Stimulated activated CD8-positive, alpha-beta memory T cell treated with anti-CD3 and anti-CD28 coated beads, Interleukin-15, amount 100 ng/mL, for 24 hours (primary cell): ENCODE measurements around the gene CTBP1.
"Not testable (repeated sequence)": the region's sequence is repeated elsewhere in the genome, so short reads cannot be mapped to it uniquely, and the experiment has no call there.

Experiments used
- DNase-seq: peaks from one replicate; pipeline ENCODE4 v3.0.0-alpha.2; 2020; ENCODE audit warnings: low read depth

Gene CTBP1

DNA sequence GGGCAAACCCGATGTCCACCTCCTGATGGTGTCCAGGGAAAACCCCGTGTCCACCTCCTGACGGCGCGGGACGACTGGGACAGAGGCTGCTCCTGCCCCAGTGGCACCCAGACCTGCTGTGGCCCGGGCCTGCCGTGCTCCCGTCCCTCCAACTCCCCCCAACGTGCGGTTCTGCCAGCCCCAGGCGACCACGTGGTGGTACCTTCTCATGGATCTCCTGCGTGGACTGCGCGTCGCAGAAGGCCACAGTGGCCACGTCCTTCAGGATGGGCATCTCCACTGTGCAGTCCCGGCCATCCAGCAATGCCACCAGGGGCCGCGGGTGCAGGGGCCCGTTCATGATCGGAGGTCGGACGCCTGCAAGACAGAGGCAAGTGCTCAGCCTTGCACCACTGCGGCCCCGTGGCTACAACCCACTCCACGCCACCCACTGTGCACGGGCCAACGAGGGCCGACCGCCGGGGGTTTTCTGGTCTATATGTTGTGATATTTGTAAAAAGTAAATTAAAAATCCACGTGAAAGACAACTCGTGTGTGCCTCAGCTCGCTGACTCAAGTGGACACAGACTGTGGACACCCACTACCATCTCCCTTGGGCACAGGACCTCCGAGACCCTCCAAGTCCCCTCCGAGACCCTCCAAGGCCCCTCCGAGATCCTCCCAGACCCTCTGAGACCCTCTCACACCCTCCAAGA is 10.8 kb downstream of the CTBP1 start:
- no peak for DNase-seq

DNA sequence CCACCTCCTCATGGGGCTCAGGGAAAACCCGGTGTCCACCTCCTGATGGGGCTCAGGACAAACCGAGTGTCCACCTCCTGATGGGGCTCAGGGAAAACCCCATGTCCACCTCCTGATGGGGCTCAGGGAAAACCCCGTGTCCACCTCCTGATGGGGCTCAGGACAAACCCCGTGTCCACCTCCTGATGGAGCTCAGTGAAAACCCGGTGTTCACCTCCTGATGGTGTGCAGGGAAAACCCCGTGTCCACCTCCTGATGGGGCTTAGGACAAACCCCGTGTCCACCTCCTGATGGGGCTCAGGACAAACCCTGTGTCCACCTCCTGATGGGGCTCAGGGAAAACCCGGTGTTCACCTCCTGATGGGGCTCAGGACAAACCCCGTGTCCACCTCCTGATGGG is 11.7 kb downstream of the CTBP1 start:
- DNase-seq: not testable (repeated sequence)

DNA sequence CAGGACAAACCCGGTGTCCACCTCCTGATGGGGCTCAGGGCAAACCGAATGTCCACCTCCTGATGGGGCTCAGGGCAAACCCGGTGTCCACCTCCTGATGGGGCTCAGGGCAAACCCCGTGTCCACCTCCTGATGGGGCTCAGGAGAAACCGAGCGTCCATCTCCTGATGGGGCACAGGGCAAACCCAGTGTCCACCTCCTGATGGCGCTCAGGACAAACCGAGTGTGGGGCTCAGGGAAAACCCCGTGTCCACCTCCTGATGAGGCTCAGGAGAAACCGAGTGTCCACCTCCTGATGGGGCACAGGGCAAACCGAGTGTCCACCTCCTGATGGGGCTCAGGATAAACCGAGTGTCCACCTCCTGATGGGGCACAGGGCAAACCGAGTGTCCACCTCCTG is 12.1 kb downstream of the CTBP1 start:
- DNase-seq: not testable (repeated sequence)

DNA sequence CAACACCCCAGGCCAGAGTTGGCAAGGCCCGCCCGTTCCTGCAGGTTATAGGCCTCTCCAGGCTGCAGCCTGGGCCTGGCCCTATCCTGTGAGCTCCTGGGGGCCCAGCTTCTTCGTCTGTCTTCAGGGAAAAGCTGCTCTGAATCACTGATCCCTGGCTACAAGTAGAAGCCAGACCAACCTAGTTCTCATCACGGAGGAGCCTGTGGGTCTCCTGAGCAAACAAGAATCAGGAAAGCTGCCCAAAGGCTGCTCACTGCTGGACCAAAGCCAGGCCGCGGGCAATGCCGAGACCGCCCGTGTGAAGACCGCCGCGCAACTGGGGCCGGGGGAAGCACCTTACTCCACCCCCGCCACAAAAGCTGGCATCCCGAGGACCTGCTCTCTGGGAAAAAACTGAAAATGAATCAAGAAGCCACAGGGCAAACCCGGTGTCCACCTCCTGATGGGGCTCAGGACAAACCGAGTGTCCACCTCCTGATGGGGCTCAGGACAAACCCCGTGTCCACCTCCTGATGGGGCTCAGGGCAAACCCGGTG is 12.8 kb downstream of the CTBP1 start:
- no peak for DNase-seq

DNA sequence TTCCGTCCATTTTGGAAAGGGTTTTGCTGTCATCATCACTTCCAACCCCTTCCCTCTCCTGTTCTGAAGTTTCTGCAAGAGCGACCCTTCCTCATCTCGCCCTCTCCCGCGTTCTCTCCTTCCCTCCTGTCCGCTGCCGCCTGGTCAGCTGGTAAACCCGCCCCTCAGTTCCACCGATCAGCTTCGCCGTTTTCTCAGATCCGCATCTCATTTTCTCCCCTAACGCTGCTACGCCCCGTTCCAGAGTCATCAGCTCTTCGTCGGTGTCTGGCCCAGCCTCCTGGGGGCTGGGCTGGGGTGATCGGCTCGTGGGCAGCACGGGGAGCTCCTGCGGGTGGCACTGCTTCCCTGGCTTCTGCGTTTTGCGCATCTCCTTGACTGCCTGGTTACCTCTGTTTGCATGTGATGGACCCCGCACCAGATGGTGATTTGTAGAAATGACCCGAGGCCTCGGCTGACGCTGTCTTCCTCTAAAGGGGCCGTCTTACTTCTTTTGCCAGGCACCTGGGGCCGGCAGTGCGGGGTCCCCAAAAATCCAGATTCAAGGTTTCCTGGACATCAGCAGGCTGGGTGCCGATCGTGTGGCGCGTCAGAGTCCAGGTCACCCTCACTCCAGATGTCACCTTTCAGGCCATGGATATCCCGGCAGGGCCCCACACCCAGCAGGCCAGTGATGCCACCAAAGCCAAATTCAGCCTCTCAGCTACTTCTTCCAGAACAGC is 13.4 kb downstream of the CTBP1 start:
- DNase-seq: no peak

DNA sequence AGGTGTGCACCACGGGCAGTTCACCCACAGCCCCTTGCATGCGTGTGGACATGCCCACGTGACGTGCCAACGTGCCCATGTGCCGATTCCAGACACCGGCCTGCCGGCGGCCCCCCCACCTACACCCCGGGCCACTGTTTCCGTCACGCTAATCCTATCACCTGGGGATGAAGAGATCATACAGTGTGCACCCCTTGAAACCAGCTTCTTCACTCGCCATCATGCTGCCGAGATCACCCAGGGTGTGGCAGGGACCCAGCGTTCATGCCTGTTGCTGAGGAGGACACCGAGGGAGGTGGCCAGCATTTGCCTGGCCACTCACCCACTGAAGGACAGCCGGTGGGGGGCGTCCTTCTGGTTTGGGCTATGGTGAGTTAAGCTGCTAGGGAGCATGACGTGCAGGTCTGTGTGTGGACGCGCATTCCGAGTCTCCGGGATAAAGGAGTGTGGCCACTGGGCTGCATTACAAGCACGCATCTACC is 14.1 kb downstream of the CTBP1 start:
- DNase-seq: no peak

DNA sequence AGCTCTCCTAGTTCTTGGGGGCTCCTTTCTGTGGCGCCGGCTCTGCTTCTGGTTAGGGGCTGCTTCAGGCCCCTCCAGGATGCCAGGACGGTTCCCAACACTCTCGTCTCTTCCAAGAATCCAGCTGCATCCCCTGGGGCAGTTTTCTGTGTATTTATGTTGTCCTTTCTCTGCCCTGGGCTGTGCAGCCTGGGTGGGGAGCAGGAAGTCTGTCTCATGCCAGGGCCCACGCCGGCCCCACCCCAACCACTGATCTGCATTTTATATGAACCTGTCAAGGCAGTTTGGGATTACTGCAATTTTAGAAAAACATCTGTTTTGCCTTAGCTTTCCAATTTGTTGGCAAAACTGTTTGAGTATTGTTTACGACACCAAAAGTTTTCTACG is 14.6 kb downstream of the CTBP1 start:
- no peak for DNase-seq

DNA sequence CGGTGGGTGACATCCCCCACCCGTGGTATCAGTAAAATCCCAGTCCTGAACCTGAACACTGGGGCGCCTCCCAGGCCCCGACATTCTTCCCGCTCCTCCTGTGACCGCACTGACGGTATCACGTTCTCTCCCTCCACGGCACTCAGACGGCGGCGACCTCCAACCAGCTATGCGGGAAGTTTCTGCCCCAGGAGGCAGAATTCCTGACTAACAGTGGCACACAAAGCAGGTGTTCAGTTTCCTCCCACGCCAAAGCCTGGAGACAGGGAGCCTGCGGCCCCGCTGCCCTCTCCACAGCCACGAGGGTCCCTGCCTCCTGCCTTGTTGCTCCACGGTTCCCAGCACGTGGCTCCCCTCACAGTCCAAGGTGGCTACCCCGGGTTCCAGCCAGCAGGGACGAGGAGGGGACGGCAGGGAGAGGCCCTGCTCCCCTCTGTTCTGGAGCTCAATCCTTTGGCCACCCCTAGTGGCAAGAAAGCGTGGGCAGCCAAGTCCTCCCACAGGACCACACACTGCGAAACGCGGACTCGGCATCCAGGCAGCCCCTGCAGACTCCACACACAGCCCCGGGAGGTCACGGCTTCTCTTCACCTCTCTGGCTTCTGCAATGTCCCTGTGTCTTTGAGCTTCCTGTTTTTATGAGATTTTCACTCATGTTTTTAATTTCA is 15.2 kb downstream of the CTBP1 start:
- no peak for DNase-seq

DNA sequence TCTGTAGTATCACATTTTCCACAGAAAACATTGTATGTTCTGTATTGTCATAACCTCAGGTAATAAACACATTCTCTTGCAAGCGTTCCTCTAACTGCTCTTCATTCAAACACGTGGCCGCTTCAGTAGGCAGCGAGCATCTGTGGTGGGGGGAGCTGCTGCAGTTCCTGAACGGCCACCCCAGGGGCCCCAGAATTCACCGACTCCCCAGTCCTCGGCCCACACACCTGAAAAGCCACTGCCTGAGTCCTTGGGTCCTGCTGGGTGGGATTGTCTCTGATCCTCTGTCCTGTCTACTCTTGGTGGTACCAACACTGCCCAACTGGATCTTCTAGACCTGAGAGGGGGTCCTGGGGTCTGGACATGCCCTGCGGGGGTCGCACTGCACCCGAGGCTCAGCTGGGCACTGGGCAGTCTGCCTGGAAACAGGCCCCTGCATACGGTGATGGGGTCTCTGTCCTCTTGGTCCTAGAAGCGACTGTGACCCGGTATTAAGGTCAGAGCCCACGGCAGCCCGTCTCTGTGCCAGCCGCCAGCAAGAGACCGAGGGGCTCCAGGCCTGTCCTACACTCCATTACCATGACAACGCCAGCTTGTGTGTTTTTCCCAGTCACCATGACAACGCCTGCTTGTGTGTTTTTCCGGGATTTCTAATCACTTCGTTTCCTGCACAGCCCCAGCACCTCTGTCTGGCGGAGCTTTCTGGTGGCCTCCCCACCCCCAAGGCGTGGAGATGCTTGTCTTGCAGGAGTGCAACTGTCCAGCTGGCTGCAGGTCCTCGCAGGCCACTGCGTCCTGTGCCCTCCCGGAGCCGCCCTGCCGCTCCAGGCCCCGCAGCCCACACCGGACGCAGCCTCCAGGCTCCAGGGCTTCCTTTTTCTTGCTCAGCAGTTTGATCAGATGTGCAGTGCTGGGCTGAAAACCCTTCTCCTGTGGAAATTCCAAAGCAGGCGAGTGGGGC is 16.0 kb downstream of the CTBP1 start:
- no peak for DNase-seq

DNA sequence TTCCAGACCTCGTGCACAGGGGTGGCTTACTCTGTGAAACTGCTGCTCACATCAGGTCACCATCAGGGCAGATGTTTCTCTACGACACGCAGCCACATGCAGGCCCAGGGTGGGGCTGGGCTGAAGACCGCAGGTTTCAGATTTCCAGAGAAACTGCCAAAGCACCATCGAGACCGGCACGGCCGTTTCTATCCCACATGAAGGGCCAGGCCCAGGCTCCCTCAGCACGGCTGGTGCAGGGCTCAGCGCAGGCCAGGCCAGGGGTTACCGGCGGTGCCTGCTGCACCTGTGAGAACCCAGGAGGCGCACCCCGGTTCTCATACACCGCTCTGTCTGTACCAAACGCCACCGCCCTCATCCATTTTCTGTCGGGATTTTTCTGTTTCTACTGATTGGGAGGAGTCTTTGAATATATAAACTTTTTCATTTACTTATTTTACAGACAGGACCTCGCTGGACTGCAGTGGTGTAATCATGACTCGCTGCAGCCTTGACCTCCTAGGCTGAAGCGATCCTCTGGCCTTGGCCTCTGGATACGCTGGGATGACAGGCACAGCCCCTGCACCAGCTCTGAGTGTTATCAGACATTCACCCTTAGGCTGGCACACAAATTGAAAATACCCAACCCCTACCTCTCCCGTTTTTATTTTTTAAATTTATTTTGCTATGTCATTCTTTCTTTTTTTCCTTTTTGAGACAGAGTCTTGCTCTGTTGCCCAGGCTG is 17.1 kb downstream of the CTBP1 start:
- no peak for DNase-seq

DNA sequence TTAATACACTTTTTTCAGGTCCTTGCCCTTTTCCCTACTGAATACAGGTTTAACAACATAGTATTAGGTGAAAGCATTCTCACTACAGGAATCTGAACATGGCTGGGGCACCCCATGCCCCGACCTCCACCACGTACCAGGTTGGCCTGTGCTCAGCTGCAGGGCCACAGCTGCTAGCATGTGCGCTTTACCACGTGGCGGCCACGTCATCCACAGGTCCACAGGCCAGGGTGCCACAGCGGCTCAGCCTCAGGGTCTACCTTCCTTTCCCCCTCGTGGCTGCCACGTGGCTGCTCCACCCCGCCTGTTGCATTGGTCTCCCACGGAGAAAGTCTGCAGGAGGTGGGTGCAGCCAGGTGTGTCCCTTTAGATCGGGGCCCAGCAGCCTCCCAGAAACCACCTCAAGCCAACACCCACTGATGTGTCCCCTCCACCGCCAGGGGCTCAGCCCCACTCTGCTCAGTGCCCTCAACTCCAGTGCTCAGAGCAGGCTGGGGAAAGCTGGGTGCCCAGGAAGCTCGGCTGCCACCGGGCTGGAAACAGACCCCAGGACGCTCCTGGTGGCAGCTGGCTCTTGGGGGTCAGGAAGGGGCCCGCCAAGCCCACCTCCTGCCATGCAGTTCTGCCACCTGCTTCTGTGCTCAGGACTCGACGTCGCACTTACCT is 17.8 kb downstream of the CTBP1 start:
- DNase-seq: no peak

DNA sequence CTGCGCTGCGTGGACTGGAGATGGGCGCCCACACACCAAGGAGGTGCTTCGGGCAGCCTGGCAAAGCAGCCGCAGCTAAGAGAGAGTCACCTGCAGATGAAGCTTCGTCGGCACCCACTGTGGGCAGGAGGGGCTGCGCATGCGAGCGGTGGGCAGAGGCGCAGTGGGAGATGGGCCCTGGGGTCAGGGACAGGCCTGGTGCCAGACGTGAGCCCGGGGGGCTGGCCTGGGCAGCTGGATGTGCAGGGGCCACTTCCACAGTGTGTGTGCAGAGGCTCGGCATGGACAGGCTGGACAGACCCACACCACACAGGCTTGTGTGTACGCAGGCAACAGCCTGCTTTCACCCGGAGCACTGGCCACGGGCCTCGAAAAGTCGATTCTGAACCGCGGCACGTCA is 18.6 kb downstream of the CTBP1 start:
- no peak for DNase-seq

DNA sequence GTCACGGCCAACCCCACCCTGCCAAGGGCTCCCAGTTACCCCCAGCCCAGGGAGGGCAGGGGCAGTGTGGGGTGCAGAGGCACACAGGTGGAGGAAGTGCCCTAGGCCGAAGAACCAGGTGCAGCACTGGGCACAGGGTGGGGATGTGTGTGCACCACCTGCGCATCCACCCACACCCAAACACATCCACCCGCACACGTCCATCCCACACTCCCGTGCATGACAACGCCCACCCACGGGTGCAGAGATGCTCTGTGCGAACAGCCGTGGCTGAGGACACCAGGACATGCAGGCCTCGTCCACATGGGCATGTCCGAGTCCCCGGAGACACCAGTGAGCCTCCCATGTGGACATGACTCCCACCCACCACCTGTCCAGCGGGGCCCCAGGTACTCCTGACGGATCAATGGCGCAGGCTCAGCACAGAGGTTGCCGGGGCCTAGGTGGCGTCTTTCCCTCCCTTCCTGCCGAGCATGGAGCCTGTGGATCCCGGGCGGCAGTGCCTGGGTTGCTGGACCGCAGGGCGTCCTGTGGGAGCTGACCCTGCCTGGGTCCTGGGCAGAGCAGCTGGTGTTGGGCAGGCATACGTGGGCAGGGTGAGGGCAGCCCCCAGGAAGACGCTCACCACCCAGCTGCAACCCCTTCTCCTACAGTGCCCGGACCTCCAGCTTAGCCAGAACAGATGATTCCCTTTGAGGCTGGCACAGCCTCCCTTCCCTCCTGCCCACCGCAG is 19.6 kb downstream of the CTBP1 start:
- DNase-seq: no peak

DNA sequence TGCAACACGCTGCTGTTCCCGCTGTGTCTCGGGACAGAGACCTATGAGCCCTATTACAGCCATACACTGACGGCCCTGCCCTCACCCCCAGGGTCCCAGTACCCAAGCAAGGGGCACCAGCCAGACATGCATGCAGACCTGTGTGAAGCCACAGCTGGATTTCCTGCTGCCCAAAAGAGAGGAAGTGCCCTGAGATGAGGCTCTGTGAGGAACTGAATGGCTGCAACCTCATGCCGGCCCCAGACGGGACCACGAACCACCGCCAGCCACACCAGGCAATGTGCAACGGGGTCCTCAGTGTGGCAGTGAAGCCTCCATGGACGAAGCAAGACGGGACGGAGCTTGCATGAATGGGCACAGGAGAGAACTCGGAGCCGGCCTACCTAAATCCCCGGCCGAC is 21.1 kb downstream of the CTBP1 start:
- no peak for DNase-seq

DNA sequence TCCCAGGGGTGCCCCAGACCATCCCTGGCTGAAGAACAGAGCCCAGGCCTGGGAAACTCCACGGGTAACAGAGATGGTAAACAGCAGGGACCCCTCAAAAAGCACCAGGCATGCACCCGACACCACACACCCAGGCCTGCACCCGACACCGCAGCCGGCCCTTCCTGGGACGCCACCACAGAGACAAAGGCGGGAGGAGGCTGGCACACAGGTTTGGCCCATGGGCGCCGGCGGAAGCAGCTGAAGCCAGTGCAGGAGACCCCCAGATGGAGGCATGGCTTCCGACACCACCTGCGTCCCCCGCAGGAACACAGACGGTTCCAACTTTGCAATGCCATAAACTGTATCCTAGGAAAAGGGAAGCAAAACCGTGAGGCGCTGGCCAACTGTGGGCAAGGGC is 22.3 kb downstream of the CTBP1 start:
- DNase-seq: no peak

DNA sequence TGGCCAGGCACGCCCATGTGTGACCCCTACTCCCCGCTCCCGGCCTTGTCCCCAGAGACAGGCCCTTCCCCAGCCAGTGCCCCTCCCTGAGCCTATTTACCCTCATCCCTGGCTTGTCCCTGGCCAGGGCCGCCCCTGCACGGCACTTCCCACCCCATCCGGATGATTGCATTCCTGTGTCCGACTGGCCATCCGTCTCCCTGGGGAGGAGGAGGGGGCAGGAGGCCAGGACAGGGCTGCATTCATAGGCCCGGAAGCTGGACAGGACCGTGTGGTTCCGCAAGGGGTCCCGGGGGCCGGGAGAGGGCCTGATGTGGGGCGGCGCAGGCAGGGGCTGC is 22.8 kb downstream of the CTBP1 start:
- no peak for DNase-seq

DNA sequence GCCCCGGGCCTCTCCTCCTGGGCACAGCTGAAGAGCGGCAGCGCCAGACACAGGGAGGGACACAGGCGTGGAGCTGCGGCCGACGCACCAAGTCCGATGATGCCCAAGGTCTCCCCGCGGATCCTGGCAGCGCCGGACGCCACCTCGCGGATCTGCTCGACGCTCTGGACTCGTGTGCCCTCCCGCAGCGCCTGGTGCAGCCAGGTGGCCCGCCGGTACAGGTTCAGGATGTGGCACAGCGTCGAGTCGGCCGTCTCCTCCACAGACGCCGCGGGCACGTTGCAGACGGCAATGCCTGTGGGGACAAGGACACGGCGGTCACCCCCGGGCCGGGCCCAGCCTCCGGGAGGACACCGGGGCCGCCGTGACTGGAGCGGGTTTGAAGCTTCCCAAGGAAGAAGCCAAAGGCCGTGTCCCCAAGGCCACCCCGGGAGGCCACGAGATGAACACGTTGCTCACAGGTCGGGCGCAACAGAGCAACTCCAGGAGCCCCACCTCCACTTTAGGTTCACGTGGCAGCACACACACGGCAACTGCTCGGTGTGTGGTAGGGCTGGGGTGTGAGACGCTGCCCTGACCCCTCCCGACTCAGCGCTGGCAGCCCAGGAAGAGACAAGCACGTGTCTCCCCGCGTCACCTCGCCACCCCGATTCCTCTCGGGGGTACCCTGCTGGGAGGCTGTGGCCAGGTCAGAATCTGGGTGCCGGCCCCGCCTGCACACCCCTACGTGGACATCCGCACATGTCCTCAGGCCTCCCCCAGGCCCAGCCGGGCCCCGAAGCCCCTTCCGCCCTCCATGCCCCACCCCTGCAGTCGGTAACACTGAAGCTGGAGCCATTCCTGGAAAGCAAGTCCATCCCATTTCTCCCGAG is 23.4 kb downstream of the CTBP1 start:
- no peak for DNase-seq

DNA sequence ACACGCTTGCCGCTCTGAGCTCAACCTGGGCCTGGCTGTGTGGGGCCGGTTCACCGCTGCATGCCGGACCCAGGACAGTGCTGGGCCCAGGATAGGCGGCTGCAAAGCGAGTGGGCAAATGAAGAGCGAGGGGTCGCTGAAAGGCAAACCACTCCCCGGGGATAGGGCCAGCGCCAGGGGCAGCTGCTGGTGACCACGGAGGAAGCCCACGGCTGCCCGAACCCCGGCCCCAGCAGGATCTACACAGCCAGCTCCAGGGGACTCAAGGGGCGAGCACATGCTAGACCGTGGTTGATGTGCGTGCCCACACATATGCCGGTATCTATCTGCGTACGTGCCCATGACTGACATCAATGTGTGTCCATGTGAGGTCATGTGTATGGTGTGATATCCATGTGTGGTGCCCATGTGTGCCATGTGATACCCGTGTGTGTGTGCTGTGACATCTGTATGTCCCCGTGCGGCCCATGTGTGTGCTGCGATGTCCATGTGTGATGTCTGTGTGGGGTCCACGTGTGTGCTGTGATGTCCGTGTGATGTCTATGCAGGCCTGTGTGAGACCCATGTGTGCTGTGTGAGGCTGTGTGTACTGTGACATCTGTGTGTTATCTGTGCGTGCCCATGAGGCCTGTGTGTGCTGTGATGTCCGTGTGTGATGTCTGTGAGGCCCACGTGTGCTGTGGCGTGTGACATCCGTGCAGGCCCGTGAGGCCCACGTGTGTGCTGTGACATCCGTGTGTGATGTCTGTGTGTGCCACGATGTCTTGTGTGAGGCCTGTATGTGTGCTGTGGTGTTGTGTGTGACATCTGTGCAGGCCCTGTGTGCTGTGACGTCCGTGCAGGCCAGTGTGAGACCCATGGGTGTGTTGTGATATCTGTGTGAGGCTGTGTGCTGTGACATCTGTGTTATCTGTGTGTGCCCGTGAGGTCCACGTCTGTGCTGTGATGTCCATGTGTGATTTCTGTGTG is 24.8 kb downstream of the CTBP1 start:
- DNase-seq: no peak
